ENCODE measurements around the gene ALG5.

Gene ALG5

GRCh38 chr13:36913463-36913862 lies 85.7 kb downstream of the ALG5 start:
- no peak for FAIRE-seq

GRCh38 chr13:36912973-36913372 lies 86.2 kb downstream of the ALG5 start:
- FAIRE-seq, result no peak

GRCh38 chr13:36912369-36912768 lies 86.8 kb downstream of the ALG5 start:
- FAIRE-seq, result no peak

GRCh38 chr13:36910545-36910944 lies 88.6 kb downstream of the ALG5 start:
- no peak for FAIRE-seq

GRCh38 chr13:36907821-36908220 lies 91.3 kb downstream of the ALG5 start:
- FAIRE-seq, result no peak

GRCh38 chr13:36907266-36907665 lies 91.9 kb downstream of the ALG5 start:
- no peak for FAIRE-seq

- no peak for FAIRE-seq
Observed at GRCh38 chr13:36905944-36906343, 93.2 kb downstream of the ALG5 start.

GRCh38 chr13:36903925-36904595 lies 95.1 kb downstream of the ALG5 start:
- FAIRE-seq, result no peak
